ENCODE data around the gene EXOSC7.
"Not testable (repeated sequence)": the region's sequence is repeated elsewhere in the genome, so short reads cannot be mapped to it uniquely, and the experiment has no call there.

Gene EXOSC7

DNA sequence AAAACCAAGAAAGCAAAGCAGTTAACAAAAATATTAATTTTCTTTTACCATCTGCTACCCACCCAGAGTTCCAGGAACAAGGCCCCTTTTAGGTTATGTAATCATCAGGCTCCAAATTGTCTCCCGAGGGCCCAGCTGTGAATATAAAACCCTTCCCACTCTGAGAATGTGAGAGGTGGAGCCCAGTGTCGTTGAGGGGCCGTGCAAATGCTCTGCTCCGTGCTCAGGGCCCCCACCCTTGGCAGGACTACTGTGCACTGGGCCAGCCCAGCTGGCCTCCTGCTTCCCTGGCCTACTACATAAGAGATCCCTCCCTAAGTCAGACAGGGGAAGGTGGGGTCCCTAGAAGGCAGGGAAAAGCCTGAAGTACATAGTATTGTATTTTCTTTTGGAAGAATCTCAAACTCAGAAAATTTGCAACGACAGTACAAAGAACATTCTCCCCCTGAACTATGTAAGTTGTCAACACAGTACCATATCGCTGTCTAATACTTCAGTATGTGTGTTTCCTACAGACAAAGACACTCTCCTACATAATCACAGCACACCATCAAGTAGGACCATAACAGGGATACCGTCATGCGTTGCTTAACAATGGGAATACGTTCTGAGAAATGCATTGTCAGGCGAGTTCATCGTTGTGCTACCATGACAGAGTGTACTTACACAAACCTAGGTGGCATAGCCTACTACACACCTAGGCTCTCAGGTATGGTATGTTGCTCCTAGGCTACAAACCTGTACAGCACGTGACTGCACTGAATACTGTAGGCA is 45.7 kb downstream of the EXOSC7 start:
- no peak for DNase-seq (ENCODE audit: low read depth in 2 of 2)

- no peak for DNase-seq (ENCODE audit: low read depth in 2 of 2)
Observed at GRCh38 chr3:45023675-45024074, 47.6 kb downstream of the EXOSC7 start.

- DNase-seq (ENCODE audit: low read depth in 2 of 2) = no peak
Observed at GRCh38 chr3:45024542-45025255, 48.7 kb downstream of the EXOSC7 start.

DNA sequence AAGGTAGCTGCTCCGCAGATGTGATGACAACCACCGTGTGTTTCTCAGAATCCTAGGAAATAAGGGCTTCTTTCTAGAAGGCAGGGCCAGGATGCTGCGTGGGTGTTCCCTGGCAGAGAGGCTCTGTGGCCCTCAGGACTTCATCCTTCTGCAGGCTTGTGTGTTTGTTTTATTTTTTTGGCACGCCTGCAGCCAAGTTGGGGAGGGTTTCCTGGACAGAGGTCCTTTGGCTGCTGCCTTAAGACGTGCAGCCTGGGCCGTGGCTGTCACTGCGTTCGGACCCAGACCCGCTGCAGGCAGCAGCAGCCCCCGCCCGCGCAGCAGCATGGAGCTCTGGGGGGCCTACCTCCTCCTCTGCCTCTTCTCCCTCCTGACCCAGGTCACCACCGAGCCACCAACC is 50.0 kb downstream of the EXOSC7 start, which contains the start of gene CLEC3B:
Gene CLEC3B (plus strand): TSS at position 266 of the 400 bp plus-strand sequence. CDS start 60 bp downstream, at position 326.
- no peak for DNase-seq (ENCODE audit: low read depth in 2 of 2)

DNA sequence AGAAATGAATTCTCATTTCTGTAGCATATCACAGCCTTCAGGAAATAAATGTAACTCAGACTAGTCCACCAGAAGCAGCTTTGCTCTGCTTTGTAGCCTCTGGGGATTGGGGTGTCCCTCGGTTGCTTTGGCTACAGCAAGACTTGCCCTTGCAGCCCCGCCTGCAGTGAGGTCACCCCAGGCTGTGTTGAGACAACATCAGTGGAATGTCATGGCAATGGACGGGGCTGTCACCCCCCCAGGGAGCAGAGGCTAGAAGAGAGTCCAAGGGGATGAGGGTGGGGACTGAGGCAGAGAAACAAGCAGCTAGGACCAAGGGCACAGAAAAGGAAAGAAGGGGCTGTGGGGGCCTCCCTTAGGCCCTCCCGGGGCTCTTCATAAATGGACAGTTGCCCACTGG is 50.9 kb downstream of the EXOSC7 start:
- DNase-seq (ENCODE audit: low read depth in 2 of 2) = no peak

DNA sequence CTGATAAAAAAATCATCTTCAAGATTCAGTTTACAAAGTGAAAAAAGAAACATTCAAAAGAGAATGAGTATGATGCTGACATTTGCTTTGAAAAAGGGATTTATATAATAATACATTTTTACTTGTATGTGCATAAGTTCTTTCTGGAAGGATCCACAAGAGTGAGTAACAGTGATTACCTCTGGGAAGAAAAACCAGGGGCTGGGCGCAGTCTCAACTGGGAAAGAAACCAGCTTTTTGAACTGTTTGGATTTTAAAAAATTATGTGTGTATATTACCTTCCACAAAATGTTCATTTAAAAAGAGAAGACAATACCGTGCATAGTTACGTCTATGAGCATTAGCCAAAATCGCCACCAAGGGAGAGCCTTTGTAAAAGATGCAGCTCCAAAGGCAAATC is 51.4 kb downstream of the EXOSC7 start:
- DNase-seq (ENCODE audit: low read depth in 2 of 2) = no peak

- no peak for DNase-seq (ENCODE audit: low read depth in 2 of 2)
Observed at GRCh38 chr3:45029216-45029615, 53.2 kb downstream of the EXOSC7 start.

GRCh38 chr3:45029661-45030060 is 53.6 kb downstream of the EXOSC7 start:
- no peak for DNase-seq (ENCODE audit: low read depth in 2 of 2)

- no peak for DNase-seq (ENCODE audit: low read depth in 2 of 2)
Observed at GRCh38 chr3:45031531-45031930, 55.5 kb downstream of the EXOSC7 start.

GRCh38 chr3:45032113-45032512 is 56.1 kb downstream of the EXOSC7 start:
- DNase-seq (ENCODE audit: low read depth in 2 of 2) = no peak

- DNase-seq (ENCODE audit: low read depth in 2 of 2) = no peak
Observed at GRCh38 chr3:45033791-45034190, 57.7 kb downstream of the EXOSC7 start.

- DNase-seq (ENCODE audit: low read depth in 2 of 2) = no peak
Observed at GRCh38 chr3:45034612-45035252, 58.7 kb downstream of the EXOSC7 start.

- peak in 1 of 2 experiments; percentile 31 for DNase-seq (ENCODE audit: low read depth in 2 of 2)
Observed at GRCh38 chr3:45035441-45036301, 59.6 kb downstream of the EXOSC7 start.

DNA sequence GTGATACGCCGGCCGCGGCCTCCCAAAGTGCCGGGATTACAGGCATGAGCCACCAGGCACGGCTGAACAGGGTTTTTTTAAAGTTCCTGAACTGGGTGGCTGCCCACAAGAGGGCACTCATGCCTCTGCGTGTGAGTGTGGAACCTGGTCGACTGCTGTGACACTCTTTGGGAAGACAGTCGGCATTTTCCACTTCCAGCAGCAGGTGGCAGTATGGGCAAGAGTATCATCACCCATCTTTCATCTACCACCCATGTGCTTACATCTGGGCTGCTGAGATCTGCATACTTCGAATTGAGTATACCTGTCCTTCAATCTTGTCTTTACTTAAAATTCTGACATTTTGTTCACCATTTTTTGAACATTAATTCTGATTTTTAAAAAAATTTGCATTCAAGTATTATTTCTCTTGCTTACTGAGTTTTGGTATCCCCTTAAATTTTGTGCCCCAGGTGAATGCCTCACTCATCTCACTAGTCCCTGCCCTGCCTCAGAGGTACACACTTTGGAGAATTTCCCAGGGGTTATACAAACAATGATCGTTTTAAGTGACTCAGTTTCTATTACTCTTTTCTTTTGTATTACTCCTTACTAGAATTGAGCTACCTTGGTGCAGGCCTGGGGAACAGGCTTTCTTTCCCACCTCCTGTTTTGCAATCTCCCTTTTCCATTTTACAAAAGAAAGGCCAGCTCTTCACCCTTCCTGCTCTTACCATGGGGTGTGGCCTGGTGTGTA is 61.8 kb downstream of the EXOSC7 start:
- DNase-seq (ENCODE audit: low read depth in 2 of 2) = peak; percentile 89 to 90

DNA sequence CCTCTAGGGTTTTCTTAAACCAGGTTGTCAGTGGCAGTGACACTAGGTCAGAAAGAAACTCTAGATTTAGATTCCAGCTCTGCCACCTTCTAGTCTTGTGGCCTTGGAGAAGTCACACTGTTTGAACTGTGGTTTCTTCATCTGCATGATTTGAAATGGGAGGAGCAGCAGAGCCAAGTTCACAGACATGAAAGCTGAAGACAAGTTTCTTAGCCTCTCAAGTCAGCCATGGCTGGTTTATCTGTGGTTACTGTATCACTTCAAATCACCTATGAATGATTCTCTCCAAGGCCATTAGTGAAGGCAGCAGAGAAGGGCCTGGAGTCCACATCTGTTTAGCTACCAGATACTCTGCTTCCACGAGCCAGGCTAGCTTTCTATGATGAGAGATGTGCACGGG is 65.6 kb downstream of the EXOSC7 start:
- DNase-seq (ENCODE audit: low read depth in 2 of 2) = no peak

- no peak for DNase-seq (ENCODE audit: low read depth in 2 of 2)
Observed at GRCh38 chr3:45042162-45042561, 66.1 kb downstream of the EXOSC7 start.

GRCh38 chr3:45043728-45044299 is 67.8 kb downstream of the EXOSC7 start:
- no peak for DNase-seq (ENCODE audit: low read depth in 2 of 2)

- DNase-seq (ENCODE audit: low read depth in 2 of 2) = no peak
Observed at GRCh38 chr3:45048244-45048643, 72.2 kb downstream of the EXOSC7 start.

DNA sequence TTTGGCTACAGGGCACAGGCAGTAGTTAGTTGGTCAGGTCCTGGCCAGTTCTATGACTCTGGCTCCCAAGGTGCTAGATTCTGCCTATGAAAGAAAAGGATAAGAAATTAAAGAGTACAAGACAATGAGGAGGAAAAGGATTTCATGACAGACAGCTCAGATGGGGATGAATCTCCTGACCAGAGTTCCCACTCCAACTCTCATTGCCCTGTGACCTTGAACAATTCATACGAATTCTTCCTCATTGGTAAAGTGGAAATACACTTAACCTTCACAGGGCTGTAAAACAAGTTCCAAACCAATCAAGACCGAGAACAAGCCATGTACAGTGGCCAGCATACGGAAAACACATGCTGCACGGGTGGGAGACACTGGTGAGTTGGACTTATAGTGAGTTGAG is 73.8 kb downstream of the EXOSC7 start:
- no peak for DNase-seq (ENCODE audit: low read depth in 2 of 2)

GRCh38 chr3:45051685-45052084 is 75.6 kb downstream of the EXOSC7 start:
- DNase-seq (ENCODE audit: low read depth in 2 of 2) = no peak

GRCh38 chr3:45053805-45054195 is 77.8 kb downstream of the EXOSC7 start:
- DNase-seq (ENCODE audit: low read depth in 2 of 2) = not testable (repeated sequence)

Data from stimulated activated CD4-positive, alpha-beta T cell treated with anti-CD3 and anti-CD28 coated beads, Interleukin-12 subunit alpha, Interleukin-12 subunit beta, amount 100 ng/mL, for 24 hours (primary cell).